Smooth muscle cell of trachea (primary cell): ENCODE measurements around the gene IFNK. TPM values are rescaled to one million over a fixed set of nuclear protein-coding genes. Genes with fewer than 3 reads are reported as not detected.

ENCODE experiments used
- total RNA-seq: library from RNA; depleted of rRNA; stranded (reverse); fragments of >200 nt; gene quantifications from 2 replicates; pipeline ENCODE4 v1.2.1, GENCODE V29; 2014

Gene IFNK
- total RNA-seq: not detected in 2 replicates

DNA sequence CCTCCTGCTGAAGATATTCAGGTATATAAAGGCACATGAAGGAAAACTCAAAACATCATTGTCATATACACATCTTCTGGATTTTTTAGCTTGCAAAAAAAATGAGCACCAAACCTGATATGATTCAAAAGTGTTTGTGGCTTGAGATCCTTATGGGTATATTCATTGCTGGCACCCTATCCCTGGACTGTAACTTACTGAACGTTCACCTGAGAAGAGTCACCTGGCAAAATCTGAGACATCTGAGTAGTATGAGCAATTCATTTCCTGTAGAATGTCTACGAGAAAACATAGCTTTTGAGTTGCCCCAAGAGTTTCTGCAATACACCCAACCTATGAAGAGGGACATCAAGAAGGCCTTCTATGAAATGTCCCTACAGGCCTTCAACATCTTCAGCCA is at the start of gene IFNK:
IFNK (plus strand) TSS at position 55 of the 400 bp plus-strand sequence; CDS start at position 102, 47 bp downstream.

GRCh38 chr9:27529316-27530278 is 5.5 kb downstream of the IFNK start, which contains the start of gene MOB3B:
Gene MOB3B, minus strand, starts transcription at chr9:27529814. Its CDS starts 74,264 bp downstream, at chr9:27455550.

DNA sequence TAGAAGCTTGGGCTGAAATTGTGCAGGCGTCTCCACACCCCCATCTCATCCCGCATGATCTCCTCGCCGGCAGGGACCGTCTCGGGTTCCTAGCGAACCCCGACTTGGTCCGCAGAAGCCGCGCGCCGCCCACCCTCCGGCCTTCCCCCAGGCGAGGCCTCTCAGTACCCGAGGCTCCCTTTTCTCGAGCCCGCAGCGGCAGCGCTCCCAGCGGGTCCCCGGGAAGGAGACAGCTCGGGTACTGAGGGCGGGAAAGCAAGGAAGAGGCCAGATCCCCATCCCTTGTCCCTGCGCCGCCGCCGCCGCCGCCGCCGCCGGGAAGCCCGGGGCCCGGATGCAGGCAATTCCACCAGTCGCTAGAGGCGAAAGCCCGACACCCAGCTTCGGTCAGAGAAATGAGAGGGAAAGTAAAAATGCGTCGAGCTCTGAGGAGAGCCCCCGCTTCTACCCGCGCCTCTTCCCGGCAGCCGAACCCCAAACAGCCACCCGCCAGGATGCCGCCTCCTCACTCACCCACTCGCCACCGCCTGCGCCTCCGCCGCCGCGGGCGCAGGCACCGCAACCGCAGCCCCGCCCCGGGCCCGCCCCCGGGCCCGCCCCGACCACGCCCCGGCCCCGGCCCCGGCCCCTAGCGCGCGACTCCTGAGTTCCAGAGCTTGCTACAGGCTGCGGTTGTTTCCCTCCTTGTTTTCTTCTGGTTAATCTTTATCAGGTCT is 49.0 kb downstream of the IFNK start, which contains the start of gene C9orf72:
C9orf72 (minus strand) TSS at position 564 of the 716 bp plus-strand sequence. CDS start 6,361 bp downstream, outside the sequence.

Other genes starting within 250 kb of the IFNK start
- not detected in 2 replicates for gene EQTN, start 227.1 kb upstream of the IFNK start, total RNA-seq
- 0.15 and 0.17 TPM in 2 replicates for gene MOB3B, start 5.5 kb downstream of the IFNK start, total RNA-seq
- gene C9orf72, start 49.2 kb downstream of the IFNK start, total RNA-seq: 3.5 and 7.6 TPM in 2 replicates